WTC11 (cell line): ENCODE results near the gene INPP4B. TPM values are rescaled to one million over a fixed set of nuclear protein-coding genes. Genes with fewer than 3 reads are reported as not detected.

Experiments used
- ATAC-seq: fragments of 200-7000 bp; cut with Tn5 transposase; 2 replicates; pipeline ENCODE4 v1.10.0; 2021; ENCODE audit warnings: mild to moderate bottlenecking, moderate library complexity
- CTCF ChIA-PET: fragments of 300-600 bp; sonication (Branson Sonifier 250); formaldehyde crosslinking; loops from one replicate; lab custom pipeline; 2021; ENCODE audit warnings: antibody characterized with exemption; lab: Charles Lee
- POLR2A ChIA-PET: fragments of 350-600 bp; sonication (Branson Sonifier 250); formaldehyde crosslinking; loops from one replicate; lab custom pipeline; 2021; ENCODE audit warnings: antibody characterized with exemption; lab: Charles Lee
- DNase-seq: peaks from one replicate; pipeline ENCODE4 v3.0.0; 2021; ENCODE audit warnings: low spot score
- H3K27ac Mint-ChIP-seq: 2 replicates; pipeline ENCODE4 v1.8.0; 2021; ENCODE audit warnings: mixed read lengths
- H3K27me3 Mint-ChIP-seq: 2 replicates; pipeline ENCODE4 v1.8.0; 2021; ENCODE audit warnings: low read depth, mild to moderate bottlenecking, moderate library complexity, mixed read lengths
- H3K36me3 Mint-ChIP-seq: 2 replicates; pipeline ENCODE4 v1.8.0; 2021; ENCODE audit warnings: mixed read lengths
- H3K4me1 Mint-ChIP-seq: 2 replicates; pipeline ENCODE4 v1.8.0; 2022; ENCODE audit warnings: mixed read lengths
- H3K4me3 Mint-ChIP-seq: 2 replicates; pipeline ENCODE4 v1.8.0; 2021; ENCODE audit warnings: mild to moderate bottlenecking, moderate library complexity, mixed read lengths
- H3K9me3 Mint-ChIP-seq: 2 replicates; pipeline ENCODE4 v1.8.0; 2021; ENCODE audit warnings: mixed read lengths
- AFF4 ChIP-seq: sonication (generic); formaldehyde crosslinking; IDR thresholded peaks from 2 replicates; pipeline ENCODE4 v1.8.1; 2023; ENCODE audit warnings: mild to moderate bottlenecking, missing genetic modification reagents, borderline replicate concordance
- ATF6 ChIP-seq: sonication (generic); formaldehyde crosslinking; IDR thresholded peaks from 2 replicates; pipeline ENCODE4 v1.8.1; 2023; ENCODE audit warnings: mild to moderate bottlenecking, missing genetic modification reagents
- ELF4 ChIP-seq: sonication (generic); formaldehyde crosslinking; IDR thresholded peaks from 2 replicates; pipeline ENCODE4 v1.8.1; 2022; ENCODE audit warnings: low read depth, mild to moderate bottlenecking, moderate library complexity, missing genetic modification reagents
- FOXK1 ChIP-seq: sonication (generic); formaldehyde crosslinking; IDR thresholded peaks from 2 replicates; pipeline ENCODE4 v1.8.0; 2022; ENCODE audit warnings: mild to moderate bottlenecking, moderate library complexity, missing genetic modification reagents
- GABPB1 ChIP-seq: sonication (generic); formaldehyde crosslinking; IDR thresholded peaks from 2 replicates; pipeline ENCODE4 v1.8.1; 2023; ENCODE audit warnings: mild to moderate bottlenecking, missing genetic modification reagents
- HMGXB4 ChIP-seq: sonication (generic); formaldehyde crosslinking; IDR thresholded peaks from 2 replicates; pipeline ENCODE4 v1.8.1; 2023; ENCODE audit warnings: mild to moderate bottlenecking, moderate library complexity, missing genetic modification reagents
- JUN ChIP-seq: sonication (generic); formaldehyde crosslinking; IDR thresholded peaks from 2 replicates; pipeline ENCODE4 v1.8.0; 2023; ENCODE audit warnings: mild to moderate bottlenecking, missing genetic modification reagents
- KAT7 ChIP-seq: sonication (generic); formaldehyde crosslinking; IDR thresholded peaks from 2 replicates; pipeline ENCODE4 v1.8.1; 2023; ENCODE audit warnings: missing genetic modification reagents, mild to moderate bottlenecking, borderline replicate concordance
- NR2C2 ChIP-seq: sonication (generic); formaldehyde crosslinking; IDR thresholded peaks from 2 replicates; pipeline ENCODE4 v1.8.0; 2022; ENCODE audit warnings: mild to moderate bottlenecking, missing genetic modification reagents
- SMAD3 ChIP-seq: sonication (generic); formaldehyde crosslinking; IDR thresholded peaks from 2 replicates; pipeline ENCODE4 v1.8.0; 2022; ENCODE audit warnings: missing genetic modification reagents, mild to moderate bottlenecking, borderline replicate concordance
- ZMAT4 ChIP-seq: fragments of 250-450 bp; sonication (Bioruptor Pico); IDR thresholded peaks from 2 replicates; pipeline ENCODE4 v1.9.0; 2021; ENCODE audit warnings: mild to moderate bottlenecking
- ZNF219 ChIP-seq: sonication (generic); formaldehyde crosslinking; IDR thresholded peaks from 2 replicates; pipeline ENCODE4 v1.8.0; 2023; ENCODE audit warnings: missing genetic modification reagents, mild to moderate bottlenecking, borderline replicate concordance
- total RNA-seq: library from RNA; stranded (reverse); gene quantifications from 3 replicates; pipeline ENCODE4 v1.2.3, GENCODE V29; 2021

INPP4B gene
- total RNA-seq, 1 experiment from 2014 or later: 0.92 TPM

- no peak for TF ChIP-seq AFF4 (CRISPR knock-in tag)
- TF ChIP-seq, all 79 proteins: peak for 0
Observed at GRCh38 chr4:142523111-142523510, 323.0 kb downstream of the INPP4B start (continued).

GRCh38 chr4:142519342-142519741 lies 326.8 kb downstream of the INPP4B start:
- no peak for DNase-seq
- no peaks in the 10 kb centered on the region for H3K4me1 Mint-ChIP-seq
- no peaks in the 10 kb centered on the region for H3K27me3 Mint-ChIP-seq
- no peak overlapping the region for H3K27ac Mint-ChIP-seq
- no peak overlapping the region for H3K4me3 Mint-ChIP-seq
- no peaks in the 10 kb centered on the region for H3K36me3 Mint-ChIP-seq
- CTCF ChIA-PET: no interaction called here
- H3K9me3 Mint-ChIP-seq: no peaks in the 10 kb centered on the region
- TF ChIP-seq AFF4 (CRISPR knock-in tag) (no peak), SMAD3 (CRISPR knock-in tag) (no peak), FOXK1 (CRISPR knock-in tag) (no peak), ZNF219 (CRISPR knock-in tag) (no peak), KAT7 (CRISPR knock-in tag) (no peak), ZMAT4 (no peak), NR2C2 (CRISPR knock-in tag) (no peak), HMGXB4 (no peak), GABPB1 (CRISPR knock-in tag) (no peak), ELF4 (CRISPR knock-in tag) (no peak), JUN (CRISPR knock-in tag) (no peak), ATF6 (CRISPR knock-in tag) (no peak)
- POLR2A ChIA-PET: no interaction called here
- ATAC-seq: no peak
